HG03460 (cell line): ENCODE data around the gene KRT8.
"Not testable (repeated sequence)": the region's sequence is repeated elsewhere in the genome, so short reads cannot be mapped to it uniquely, and the experiment has no call there.

Source experiments
- ATAC-seq: cut with Tn5 transposase; IDR thresholded peaks from one replicate; pipeline ENCODE4 v1.9.1; 2021; ENCODE audit not compliant: unreplicated experiment

KRT8 gene

DNA sequence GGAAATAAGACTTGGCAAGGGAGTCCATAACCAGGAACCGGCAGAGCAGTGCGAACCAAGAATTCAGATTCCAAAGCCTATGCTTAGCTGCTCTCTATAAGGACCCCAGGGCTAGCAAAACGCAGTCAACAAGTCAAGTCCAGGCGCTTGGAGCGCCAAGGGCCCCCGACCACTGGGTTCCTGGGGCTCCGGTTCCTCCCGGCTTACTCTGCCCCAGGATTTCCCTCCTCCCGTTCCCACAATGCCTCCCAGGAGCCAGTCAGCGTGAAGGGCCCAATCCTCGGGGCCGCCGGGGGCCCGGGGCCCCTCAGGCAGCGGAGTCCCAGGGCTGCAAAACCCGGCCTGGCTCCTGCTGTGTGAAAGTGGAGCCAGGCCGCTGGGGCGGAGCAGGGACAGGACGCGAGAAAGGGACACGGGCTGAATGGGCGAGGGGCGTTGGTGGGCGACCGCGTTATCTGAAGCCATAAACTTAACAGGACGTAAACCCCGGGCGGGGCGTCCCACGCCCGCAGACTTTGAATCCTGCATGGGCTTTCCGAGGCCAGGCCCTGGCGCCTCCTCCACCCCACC is 1.5 kb downstream of the KRT8 start:
- no peak for ATAC-seq

DNA sequence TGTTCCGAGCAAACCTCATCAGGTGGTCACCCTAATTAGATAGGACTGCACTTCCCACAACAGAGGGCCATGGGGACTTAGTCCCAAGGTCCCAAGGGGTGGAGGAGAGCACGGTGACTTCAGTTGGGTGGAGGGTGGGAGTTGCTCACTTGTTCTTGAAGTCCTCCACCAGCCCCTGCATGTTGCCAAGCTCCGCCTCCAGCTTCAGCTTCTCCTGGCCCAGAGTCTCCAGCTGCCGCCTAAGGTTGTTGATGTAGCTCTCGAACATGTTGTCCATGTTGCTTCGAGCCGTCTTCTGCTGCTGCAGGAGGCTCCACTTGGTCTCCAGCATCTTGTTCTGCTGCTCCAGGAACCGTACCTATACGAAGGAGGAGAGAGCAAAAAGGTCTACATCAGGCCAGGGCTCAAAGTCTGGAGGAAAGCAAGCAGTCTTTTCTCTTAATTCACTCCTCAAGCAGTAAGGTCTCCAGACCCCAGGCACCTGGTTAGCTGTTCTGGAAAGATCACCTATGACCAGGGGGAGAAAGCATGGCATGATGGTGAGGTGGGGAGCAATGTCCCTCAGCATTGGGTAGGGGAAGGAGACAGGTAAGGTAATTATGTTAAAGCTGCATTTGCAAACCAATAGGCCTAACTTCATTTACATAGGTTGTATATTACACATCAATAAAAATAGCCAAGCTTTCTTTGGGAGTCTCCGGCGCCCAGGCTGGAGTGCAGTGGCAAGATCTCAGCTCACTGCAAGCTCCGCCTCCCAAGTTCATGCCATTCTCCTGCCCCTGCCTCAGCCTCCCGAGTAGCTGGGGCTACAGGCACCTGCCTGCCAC is 2.9 kb downstream of the KRT8 start:
- no peak for ATAC-seq

DNA sequence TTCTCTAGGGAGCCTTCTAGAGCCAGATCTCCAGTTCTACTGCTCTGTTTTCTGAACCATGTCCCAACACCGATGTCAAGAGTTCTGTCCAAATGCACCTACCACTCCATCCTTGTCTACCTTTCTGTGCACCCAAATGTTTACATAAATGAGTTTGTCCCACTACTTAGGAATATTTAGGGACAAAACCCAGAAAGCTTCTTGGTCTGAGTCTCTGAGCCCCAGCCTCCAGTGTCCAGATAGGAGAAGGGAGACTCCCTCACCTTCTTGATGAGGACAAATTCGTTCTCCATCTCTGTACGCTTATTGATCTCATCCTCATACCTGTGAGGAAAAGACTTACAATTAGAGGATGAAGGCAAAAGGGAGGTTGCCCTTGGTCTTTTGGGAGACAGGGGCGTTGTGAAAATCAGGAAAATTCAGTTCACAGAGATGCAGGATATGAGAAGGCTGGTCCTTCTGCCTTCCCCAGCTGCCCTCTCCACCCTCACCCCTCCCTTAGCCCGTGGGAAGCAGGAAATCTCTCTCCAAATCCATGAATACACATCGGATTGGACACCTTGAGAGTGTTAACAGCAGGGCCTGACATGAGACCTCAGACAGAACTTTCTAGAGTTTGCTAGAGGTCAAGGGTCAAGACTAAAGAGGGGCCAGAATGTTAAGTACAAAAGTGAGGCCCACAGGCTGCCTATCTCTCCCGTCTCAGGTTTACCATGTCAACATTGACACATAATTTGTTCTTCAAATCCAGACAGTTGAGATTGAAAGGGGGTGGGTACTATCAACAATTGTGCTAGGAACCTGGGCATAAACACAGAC is 3.8 kb downstream of the KRT8 start:
- ATAC-seq: no peak

DNA sequence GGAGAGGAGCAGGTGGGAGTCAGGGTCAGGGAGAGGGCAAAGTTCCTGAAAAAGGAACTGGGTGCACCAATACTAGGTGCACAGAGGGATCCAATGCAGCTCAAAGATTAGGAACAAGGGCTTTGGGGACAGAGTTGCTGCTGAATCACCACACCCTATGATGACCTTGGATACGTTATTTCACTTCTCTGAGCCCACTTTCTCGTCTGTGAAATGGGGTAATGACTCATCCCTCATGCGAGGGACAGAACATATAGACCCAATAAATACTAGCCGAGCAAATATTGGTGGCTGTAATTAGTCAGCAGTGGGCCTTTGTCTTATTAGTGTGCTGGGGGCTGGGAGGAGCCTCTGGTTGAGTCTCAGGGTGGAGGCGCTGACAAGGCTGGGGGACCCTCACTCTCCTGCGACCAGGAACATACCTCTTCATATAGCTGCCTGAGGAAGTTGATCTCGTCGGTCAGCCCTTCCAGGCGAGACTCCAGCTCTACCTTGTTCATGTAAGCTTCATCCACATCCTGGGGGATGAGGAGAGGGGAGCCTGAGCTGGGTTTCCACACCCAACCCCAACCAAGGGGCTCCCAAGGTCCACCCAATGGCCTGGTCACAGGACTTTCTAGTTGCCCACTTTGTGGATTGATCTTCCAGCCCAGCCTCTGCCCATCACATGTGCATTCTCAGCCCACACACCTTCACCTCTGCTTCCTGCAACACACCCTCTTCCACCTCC is 4.5 kb downstream of the KRT8 start:
- ATAC-seq: no peak

DNA sequence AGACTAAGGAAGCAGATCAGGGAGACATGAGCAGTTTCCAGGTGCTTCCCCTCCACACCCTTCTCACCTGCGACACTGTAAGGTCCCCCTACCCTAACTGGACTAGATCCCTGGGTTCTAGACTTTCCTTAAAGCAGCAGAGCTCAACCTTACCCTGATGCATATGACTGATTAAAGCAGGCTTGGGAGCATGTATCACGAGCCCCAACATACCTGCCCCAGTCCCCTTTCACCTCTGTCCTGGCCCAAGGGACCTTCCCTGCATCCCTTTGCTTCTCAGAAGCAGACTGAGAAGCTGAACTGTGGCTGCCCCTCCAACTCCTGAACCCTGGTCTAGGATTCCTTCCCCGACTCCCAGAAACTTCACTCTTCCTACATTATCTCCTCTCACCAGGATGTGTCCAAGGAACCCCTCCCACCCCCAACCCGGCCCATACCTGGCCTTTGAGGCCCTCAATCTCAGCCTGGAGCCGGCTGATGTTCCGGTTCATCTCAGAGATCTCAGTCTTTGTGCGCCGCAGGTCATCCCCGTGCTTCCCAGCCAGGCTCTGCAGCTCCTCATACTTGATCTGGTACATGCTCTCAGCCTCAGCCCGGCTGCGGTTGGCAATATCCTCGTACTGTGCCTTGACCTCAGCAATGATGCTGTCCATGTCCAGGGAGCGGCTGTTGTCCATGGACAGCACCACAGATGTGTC is 5.4 kb downstream of the KRT8 start:
- no peak for ATAC-seq

DNA sequence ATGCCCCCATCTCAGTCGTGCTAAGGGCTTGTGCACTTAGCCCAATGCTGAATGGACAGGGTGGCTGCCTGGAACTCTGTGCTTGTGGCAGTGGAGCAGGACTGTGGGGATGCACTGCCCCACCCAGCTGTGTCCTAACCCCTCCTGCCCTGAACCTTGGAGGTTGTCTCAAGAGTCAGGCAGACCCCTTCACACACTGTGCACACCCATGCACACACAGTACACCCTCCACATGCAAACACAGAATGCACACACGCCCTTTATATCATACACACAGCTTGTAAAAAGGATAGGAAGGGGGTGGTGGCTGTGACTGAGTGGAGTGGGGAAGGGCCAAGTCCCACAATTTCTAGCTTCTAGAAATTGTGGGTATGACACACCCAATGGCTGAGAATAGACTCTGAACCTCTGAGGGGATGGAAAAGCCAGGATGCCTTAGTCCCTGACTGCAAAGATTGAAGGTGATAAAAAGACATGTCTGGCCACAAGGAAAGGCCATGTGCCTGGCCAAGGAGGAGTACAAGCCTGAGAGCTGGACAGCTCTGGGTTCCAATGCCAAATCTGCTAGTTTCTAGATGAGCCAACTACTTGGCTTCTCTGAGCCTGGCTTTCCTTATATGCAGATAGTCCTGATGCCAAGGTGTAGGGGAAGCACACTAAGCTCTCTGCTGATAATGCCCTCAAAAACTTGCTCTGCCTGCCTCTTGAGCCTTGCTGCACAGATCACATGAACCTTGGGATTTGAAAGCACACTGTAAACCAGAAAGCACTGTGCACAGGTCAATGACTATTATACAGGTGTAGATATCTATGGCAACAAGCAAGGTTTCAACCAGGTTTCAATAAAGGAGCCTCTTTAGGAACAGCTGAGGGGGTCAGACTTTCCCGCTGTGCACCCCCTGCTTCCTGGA is 8.4 kb downstream of the KRT8 start:
- no peak for ATAC-seq

DNA sequence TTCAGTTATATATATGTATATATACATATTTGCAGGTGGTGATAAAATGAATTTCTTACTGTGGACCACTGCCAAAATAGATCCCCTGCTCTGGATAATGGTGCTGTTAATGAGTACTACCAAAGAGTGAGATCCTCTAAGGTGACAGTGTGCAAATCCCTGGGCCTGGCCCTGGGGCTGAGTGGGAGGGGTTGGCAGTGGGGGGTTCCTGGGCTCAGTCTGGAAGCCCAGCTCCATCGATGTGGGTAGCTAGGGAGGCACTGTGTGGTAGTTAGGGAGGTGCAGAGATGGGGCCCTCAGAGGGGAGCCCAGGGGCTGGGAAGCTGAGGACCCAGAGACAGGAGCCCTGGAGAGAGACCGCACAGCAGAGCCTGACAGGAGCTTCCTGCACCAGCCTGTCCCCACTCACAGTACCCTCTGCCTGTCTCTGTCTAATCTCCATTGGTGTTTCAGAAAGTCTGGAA is 9.1 kb downstream of the KRT8 start:
- no peak for ATAC-seq

DNA sequence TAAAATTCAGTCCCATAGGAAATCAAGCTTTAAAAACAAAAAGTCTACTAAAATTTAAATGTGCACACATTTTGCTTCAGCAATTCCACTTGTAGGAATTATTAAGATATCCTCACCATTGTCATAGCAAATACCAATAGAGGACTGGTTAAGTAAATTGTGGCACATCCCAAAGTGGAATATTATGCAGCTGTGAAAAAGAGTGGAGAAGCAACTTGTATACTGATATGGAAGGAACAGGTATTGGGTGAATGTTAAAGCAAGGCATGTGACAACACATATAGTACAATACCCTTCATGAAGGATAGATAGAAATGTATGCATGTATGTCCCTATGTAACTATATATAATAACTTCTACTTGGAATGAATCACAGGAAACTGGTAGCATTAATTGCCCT is 11.9 kb downstream of the KRT8 start:
- no peak for ATAC-seq

DNA sequence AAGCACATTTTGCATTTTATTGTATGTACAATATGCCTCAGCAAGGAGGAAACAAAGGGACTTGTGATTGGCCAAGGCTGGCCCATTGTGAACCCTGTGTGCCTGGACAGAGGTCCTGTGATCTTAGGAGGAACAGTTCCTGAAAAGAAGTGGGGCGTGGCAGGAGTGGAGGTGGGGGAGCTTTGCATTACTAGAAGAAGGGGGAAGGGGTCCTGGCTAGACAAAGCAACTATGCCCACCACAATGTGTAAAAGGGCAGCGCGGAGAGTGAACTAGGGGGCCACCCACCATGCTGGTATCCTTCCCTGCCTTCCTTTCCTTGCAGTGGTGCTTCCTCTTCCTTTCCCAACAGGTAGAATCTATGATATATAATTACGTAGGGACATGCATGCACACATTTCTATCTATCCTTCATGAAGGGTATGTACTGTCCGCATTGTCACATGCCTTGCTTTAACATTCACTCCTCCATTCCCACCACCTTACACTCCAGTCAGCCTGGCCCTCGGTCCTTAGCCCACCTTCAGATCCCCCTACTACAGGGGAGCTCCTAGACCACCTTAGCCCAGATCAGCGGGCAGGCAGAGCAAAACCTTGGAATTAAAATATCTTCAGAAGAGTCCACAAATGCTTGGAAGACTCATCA is 12.5 kb downstream of the KRT8 start:
- ATAC-seq: no peak

DNA sequence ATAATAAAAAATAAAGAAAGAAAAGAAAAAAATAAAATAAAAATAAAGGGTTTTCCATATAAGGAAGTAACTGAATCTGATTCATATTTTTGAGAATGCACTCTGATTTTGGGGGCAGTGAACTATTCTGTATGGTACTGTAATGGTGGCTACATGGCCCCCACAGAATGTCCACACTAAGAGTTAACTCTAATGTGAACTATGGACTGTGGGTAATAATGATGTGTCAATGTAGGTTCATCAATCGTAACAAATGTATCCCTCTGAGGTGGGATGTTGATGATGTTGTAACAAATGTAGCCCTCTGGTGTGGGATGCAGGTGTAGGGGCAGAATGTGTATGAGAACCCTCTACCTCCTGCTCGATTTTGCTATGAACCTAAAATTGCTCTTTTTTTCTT is 13.8 kb downstream of the KRT8 start:
- no peak for ATAC-seq

DNA sequence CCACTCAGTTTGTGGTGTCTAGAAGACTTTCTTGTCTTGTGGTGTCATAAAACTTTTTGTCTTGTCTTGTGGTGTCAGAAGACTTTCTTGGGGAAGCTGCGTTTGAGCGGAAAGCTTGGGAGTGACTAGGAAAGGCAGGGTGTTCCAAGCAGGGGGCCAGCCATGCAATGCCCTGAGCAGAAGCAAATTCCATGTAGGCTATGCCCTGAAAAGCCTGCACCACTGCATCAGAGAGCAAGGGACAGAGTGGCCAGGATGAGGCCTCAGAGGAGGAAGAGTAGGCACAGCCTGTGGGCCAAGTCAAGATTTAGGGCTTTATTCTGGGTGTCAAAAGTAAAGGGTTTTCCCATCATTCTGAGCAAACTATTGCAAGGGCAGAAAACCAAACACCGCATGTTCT is 14.5 kb downstream of the KRT8 start:
- no peak for ATAC-seq

DNA sequence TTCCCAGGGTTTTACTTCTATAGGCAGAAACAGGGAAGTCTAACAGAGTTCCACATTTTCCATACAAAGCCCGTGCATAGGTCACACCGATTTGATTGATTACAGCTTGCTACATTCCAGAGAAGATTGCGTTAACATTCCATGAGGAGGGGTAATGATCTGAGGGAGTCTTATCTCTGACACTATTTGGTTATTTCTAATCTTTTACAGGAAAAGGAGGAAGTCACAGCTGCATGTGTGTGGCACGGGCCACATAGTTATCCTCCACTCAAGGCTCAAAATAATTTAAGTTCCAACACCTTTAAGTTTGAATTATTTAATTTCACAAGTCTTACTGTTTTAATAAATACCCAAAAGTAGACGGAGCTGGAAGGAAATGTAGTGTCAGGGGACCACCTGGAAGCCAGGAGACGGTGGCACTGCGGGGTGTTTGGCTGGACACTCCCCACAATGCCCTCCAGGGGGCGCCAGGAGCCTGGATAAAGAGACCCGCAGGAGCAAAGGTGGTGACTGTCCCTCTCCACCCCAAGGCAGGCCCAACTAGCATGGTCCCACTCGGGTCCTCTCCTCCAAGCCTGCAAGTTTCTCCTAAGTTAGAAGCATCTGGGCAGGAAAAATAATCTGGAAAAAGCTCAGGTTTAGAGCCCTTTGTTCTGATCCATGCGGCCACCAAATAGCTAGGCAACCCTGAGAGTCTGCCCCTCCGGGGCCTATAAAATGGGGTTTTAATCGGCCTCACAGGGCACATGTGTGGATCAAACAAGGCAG is 20.2 kb downstream of the KRT8 start:
- no peak for ATAC-seq

DNA sequence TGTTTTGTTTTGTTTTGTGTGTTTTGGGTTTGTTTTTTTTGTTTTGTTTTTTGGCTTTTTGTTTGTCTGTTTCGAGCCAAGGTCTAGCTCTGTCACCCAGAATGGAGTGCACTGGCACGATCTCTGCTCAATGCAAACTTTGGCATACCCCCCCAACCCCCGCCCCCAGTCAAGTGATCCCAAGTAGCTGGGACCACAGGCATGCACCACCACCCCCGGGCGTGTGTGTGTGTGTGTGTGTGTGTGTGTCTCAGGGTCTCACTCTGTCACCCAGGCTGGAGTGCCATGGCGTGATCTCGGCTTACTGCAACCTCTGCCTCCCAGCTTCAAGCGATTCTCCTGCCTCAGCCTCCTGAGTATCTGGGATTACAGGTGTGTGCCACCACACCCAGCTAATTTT is 24.4 kb downstream of the KRT8 start:
- not testable (repeated sequence) for ATAC-seq

DNA sequence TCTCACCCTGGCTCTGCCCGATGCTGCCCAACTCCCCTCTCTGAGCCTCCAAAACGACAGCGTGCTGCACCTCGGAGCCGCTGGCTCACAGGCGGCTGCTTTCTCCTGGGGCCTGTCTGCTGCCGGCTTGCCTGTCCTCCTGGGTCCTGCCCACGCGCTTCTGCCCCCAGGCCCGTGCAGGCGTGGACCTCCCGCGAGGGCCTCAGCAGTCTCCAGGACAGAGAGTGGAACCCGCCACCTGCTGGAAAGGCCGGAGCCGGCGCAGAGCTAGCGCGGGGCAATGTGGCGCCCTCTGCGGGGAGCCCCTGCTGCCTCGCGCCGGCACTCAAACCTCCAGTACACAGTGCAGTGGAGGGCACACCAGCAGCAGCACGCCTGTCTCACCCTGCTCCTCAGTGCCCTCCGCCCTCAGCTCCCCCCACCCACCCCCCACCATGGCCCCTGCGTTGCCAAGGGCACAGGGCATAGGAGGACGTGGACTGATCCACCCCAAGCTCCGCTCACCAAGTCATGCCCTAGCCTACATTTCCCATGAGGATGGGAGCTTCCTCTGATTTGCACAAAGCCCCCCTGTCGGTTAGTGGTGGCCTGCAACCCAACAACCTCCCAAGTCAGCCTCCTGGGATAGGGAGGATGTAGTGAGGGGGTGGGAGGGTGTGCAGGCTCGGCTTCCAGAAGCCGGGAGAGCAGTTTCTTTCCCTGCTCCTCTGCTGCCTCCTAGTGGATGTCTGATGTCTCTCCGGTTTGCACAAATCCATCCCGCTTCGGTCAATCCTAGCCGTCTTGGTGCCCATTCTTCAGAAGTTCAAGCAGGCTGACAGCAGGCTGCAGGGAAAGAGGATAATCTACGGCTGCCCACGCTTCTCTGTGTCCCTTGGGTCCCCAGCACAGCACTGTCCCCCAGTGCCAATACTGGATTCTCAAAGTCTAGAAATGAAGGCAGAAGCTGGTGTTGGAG is 25.2 kb downstream of the KRT8 start:
- no peak for ATAC-seq

DNA sequence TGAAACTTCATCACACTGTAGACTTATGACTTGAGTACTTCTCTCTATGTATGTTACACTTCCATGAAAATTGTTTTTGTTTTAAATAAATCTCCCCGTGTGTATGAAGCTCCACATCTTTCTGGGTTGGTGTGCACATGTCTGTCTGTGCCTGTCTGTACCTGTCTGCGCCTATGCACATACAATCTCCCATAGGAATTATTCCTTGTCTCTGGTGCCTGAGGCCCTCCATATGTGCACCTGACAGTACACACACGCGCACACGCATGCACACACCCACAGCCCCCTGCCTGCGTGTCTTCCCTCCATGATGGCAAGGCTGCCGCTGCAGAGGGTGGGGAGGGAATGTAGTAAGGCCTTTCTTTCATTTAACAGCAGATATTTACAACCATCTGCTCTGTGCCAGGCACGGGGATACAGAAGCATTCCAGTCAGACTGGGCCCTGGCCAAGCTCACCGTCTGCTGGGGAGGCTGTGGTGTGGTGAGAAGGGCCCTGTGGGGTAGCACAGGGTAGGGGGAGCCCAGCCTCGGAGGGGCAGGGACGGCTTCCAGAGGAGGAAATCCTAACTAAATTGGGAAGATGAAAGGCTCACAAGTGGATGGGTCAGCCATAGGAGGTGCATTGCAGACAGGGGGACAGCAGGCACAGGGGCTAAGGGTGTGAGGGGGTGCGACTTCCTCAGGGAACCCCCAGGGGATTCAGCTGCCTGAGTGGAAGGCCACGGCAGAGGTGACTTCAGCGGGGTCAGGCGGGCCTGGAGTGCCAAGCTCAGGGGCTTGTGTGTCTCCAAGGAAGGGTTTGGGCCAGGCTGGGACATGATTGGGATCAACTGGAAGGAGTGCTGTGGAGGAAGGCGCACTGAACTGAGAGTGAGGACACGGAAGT is 26.1 kb downstream of the KRT8 start:
- no peak for ATAC-seq

DNA sequence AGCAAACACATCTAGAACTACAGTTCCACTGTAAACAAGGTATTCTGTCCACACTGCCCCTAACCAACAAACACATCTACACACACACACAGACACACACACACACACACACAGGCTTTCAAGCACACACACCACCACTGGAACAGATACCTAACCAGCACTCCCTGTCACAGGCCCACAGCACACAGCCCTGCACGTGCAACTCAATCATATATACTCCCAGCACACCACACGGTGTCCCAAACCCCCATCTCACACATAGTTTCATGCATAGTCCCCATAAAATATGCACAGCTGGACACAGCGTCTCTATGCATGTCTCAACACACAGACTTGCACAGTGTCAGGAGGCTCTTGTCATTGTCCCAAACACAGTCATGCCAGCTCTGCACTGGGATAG is 27.6 kb downstream of the KRT8 start:
- ATAC-seq: no peak
